NCI-H2171 treated with DMSO at 0.1 percent for 48 hours (cell line): ENCODE measurements around the gene ALOX12B.
"Not testable (repeated sequence)": the region's sequence is repeated elsewhere in the genome, so short reads cannot be mapped to it uniquely, and the experiment has no call there.

Experiments
- DNase-seq: peaks from one replicate; lab custom pipeline; 2025; lab: John Stamatoyannopoulos, UW

The ALOX12B gene

DNA sequence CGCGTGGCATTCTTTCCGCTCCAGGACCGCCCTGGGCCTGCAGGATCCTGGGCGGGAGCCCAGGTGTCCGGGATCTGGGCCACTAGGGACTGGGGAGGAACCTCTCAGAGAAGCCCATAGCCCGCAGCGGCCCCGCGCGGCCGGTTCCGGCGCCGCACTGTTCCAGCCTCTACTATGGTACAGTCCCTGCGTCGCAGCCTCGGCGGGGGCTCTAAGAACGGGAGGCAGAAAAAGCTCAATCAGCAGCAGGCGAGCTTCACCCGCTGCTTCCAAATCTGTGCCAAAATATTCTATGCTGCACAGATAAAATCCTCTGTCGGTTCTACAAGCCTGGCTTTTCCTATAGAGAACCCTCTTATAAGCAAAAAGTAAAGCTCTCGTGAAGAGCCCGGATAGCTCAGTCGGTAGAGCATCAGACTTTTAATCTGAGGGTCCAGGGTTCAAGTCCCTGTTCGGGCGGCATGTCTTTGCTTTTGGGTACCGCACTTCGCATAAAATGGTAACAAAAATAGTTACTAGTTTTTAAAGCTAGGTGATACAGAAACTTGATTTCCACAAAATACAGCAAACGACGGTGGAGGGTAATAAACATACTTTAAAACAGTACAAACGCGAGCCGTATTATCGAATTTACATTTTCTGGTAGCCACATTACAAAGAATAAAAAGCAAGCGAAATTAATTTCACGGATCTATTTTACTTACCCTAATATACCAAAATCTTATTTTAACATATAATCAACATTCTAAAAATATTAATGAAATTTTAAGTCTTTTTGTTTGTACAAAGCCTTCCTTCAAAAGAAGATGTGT lies 31.5 kb upstream of the ALOX12B start:
- DNase-seq = peak; percentile 89

DNA sequence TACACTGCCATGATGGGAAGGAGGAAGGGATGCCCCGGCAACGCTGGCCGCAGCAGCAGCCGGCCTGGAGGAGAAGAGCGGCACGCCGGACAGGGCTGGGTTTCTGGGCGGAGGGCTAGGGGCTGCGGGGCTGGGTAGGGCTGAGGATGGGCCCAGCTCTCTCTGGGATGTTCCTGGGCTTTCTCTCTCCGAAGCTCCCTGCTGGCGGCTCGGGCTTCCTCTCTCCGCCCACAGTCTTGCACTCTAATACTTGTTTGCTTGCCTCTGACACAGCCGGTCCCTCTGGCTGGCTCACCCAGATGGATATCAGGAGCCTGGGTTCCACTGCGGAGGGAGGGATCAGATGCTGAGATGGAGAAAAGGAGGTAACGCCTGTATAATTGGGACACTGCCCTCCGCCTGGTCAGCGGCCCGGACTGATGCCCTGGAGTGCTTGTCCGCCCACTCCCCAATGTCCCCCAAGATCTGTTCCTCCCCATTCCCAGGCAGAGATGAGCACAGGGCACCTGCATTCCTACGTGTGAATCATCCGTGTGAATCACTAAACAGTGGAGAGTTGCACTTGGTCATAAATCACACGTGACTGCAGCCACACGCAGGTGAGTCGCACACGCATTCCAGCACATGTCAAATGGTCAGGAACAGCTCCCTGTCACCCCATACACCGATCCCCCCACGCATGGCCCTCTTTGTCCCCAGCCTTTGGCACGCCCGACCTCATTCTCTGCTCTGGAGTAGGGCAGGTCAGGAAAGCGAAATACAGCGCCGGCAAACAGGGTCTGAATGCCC lies 30.7 kb upstream of the ALOX12B start, which contains the start of gene ALOXE3:
Gene ALOXE3 (minus strand): TSS at position 535 of the 789 bp plus-strand sequence. CDS start 524 bp downstream, at position 11.
- peak; percentile 52 for DNase-seq

DNA sequence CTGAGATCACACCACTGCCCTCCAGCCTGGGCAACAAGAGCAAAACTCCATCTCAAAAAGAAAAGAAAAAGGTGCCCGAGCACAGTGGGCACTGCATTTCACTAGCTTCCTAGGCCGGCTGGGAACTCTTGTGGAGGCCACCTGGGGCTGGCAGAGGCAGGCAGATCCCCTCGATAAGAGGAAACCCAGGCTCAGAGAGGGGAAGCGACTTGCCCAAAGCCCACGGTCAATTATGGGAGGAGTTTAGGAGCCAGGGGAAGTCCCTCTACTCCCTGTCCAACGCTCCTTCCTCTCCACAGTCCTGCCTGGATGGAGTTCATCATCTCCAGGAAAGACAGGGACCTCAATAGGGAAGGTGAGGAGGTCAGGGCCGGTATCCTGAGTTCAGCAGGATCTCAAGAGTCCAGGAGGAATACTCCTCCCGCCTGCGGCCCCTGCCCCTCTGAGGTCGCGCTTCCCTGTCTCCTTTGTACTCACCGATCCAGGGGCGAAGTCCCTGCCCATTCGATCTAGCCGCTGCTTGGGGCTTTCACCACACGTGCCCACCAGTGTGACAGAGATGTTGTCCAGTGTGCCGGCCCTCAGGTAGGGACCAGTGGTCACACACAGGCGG lies 30.0 kb upstream of the ALOX12B start:
- no peak for DNase-seq

DNA sequence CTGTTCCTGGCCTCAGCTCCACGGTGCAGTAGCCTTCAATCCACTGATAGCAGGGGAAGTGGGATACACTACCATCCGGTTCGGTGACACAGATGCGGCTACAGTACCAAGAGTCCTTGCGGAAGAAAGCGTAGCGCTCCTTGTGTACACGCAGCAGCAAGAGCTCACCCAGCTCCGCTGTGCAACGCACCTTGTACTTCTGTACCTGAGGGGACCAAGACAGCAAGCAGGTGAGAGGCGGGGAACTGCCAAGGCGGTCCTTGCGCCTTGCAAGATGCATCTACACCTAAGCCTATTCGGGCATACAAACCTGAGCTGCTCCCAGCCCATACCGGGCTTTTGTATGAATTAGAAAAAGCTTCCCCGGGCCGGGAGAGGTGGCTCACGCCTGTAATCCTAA lies 29.3 kb upstream of the ALOX12B start:
- no peak for DNase-seq

DNA sequence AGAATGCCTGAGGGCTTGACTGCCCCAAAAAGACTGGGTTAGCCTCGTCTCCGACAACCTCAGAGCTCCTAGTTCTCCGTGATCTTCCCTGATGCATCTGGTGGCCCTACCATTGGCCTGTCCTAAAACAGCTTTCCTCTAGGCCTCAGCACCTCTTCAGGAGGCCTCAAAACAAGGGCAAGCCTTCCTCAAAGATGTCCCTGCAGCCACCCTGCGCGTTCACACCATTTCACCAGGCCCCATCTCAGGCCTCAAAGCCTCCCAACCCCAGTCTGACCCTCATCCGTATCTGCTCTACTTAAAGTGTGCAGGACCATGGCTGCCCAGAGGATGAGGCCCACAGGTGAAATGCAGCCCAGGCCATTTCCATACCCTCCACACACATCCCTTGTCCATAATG lies 23.4 kb upstream of the ALOX12B start:
- no peak for DNase-seq

DNA sequence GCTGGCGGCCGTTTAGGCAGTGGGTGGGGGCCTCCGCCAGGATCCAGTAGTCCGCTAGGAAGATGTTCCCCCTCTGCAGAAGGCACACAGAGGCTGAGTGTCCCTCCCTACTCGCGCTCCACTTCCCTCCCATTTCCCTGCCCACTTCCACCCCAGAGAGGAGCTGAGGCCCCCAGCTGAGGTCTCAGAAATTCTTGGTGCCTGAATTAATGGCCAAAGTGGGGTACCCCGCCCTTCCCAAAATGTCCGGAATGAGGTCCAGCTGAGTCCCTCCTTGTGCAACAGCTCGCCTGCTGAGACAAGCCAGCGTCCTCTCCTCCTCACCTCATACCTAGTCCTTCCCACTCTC lies 22.9 kb upstream of the ALOX12B start:
- no peak for DNase-seq

DNA sequence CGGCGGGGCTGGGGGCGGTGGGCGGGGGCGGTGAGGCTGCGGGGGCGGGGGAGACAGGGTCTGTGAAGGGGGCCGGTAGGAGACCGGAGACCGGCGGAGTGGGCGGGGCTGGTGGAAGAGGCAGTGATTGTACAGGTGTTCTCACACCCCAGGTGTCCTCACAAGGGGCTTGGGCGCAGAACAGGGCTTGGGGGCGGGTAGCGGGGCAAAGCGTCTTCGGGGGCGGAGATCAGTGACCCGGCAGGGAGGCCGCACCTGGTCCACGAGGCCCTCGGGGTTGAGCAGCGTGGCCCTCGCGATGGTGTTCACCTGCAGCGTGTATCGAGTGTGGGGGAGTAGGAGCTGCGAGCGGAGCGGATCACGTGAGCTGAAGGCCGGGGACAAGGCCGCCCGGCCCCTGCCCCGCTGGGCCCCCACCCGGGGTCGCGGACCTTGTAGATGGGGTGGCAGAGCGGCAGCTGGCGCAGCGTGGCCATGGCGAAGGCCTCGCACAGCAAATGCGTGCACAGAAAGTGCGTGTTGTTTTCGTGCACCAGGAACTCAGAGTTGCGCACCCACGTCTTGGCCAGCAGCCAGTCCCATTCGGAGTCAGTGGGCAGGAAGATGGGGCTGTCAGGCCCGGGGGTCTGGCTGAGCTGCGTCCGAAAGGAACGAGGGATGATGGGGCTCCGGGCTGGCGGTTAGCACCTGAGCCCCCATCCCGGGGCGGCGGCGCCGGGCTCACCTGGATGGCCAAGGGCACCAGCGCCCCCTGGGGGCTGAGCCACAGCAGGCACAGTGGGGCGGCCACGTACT lies 22.3 kb upstream of the ALOX12B start:
- peak; percentile 67 for DNase-seq

DNA sequence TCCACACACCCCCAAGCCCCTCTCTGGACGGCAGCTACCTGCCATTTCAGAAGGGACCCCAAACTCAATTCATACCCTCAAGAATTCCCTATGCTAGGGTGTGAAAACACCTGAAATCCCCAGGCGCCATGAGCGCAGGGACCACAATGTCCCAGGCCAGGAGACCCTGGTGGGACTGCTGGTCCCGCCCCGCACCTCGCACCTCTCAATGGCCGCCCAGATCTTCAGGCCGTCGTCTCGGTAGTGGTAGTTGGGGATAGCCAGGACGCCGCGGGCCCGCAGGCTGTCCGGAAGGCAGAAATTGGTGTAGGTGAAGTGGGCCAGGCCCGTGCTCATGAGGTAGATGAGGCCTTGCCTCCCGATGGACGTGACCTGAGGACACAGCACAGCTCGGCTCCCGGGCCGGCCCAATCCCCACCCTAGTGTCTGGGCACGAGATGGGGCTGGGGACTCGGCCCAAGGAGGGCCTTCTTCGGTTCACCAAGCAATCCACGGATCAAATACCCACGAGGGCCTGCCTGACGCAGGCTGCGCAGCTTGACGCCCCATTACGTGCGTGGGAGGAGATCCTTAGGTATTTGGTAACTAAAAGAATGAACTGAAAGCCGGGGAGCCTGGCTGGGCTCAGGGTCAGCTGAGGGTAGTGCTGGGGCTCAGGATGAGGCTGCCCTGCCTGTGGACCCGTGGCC lies 21.6 kb upstream of the ALOX12B start:
- DNase-seq = no peak

DNA sequence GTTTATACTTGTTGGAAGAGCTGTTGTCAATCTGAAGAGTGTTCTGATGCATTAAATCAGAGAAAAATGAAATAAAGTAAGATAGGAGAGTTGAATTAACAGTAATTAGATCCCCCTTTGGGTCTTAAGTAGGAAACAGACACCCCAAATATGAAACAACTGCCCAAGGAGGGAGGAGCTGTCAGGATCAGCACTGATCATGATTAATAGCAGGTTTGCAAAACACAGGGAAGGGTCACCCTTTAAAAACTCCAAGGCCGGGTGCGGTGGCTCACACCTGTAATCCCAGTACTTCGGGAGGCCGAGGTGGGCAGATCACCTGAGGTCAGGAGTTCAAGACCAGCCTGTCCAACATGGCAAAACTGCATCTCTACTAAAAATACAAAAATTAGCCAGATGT lies 19.5 kb upstream of the ALOX12B start:
- DNase-seq = not testable (repeated sequence)

DNA sequence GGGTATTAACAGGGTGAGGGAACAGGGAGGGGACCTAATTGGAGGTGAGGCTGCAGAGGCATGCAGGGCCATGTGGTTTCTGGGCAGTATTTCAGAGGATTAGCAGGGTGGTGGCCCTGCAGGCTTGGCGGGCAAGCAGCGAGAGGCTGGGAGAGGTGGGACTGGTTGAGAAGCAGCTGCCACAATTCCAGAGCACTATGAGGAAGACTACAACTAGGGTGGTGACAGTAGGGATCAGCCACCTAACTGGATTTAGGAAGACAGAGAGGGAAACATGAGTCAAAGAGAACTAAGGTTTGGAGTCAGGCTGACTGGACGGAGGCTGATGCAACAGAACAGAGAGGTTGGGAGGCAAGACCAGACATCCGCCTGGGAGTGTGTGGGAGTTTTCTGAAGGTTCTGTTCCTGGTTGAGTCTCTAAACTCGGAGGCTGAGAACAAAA lies 18.5 kb upstream of the ALOX12B start:
- no peak for DNase-seq

DNA sequence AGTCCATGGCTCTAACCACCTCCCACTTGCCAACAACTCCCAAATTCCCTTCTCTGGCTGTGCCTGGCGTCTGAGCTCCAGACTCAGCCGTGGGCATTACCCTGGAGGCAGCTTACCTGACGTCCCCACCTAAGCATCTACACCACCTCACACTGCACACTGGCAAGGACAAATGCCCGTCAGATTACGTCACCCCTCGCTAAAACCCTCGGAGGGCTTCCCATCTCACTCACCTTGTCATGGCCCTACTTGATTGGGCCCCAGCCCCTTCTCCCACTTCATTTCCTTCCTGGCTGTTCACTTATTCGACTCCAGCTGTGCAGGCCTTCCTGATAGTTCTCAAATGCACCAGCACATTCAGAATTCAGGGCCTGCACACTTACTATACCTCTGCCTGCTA lies 17.4 kb upstream of the ALOX12B start:
- no peak for DNase-seq

DNA sequence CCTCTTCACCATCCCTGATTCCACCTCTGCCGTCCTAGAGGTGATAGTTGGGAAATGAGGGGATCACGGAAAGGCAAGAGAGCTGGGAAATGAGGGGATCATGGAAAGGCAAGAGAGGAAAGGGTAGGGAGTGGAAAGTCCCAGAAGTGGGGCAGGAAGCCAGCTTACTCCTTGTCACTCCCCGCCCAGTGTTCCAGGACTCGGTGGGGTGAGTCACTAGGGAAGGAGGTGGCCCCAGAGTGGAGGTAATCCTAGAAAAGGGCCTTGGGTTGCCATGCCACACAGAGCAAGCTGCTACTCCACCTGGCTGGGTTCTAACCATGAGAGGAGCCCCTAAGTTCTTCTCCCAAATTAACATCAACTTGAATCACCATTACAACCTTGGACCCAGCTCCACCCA lies 16.0 kb upstream of the ALOX12B start:
- no peak for DNase-seq

DNA sequence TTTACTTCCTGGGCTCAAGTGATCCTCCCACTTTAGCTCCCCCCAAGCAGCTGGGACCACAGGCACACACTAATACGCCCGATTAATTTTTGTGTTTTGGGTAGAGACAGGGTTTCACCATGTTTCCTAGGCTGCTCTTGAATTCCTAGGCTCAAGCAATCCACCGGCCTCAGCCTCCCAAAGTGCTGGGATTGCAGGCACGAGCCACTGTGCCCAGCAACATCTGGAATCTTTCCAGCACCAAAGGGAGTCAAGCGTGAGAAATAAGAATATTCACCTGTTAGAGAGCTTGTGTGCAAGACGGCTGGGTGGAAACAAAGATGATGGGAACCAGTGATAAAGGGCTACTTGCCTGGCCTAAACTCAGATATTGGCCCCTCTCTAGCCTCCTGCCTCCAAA lies 14.2 kb upstream of the ALOX12B start:
- DNase-seq = peak; percentile 9

DNA sequence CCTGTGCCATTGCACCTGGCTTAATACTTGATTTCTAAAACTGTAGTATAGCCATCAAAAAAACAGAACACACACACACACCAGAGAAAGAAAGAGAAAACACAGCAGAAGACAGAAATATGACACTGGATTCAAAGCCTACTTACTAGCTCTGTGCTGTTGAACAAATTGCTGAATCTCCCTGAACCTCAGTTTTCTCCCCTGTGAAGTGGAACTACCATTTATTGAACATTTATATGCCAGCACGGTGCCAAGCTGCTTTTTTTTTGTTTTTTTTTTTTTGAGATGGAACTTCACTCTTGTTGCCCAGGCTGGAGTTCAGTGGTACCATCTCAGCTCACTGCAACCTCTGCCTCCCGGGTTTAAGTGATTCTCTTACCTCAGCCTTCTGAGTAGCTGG lies 13.2 kb upstream of the ALOX12B start:
- DNase-seq = no peak

DNA sequence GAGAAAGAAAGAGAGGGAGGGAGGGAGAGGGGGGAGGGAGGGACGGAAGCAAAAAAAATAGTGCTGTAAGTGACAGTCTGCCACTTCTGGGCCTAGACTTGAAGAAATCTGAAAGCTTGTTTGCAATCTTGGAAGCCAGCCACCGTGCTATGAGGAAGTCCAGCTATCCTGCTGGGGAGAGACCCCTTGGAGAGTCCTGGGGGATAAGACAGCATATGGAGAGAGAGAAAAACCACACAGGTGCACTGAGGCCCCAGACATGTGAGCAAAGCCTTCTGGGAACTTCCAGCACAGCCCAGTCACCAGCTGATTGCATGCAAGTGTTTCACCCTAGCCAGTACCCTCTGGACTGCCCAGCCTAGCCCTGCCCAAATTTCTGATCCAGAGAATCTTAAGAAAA lies 12.6 kb upstream of the ALOX12B start:
- DNase-seq = peak; percentile 77

DNA sequence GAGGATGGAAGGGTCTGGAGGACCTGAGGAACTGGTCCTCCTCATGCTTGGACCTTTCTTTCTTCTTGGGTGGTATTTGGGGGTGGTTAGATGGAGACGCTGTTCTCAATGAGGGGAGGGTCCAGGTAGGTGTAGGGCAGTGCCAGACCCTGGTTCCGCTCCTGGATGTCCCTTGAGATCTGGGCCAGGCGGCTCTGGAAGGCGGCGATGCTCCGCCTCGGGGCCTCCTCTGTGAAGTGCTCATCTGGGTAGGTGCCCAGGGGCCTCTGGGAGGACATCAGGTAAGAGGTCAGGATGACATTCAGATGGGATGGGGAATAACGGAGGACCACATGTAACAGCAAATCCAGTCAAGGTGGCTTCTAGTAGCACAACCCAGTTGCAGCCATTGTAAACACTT lies 9.0 kb upstream of the ALOX12B start:
- DNase-seq = no peak

DNA sequence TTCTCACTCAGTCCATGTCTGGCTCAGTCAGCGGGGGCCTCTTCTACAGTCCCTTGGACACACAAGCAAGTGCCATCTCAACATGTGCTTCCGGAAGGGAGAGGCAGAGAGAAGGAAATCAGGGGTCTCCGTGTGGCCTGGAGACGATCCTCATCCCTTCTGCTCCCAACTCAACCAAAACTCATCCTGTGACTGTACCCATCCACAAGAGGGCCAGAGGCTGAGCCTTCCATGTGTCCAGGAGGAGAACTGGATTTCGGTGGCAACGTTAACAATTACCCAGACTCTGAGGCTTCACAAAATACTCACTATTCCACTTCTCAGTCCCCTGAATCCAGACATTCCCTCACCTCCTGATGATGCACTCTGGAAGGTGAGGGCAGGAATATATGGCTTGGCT lies 7.8 kb upstream of the ALOX12B start:
- no peak for DNase-seq

DNA sequence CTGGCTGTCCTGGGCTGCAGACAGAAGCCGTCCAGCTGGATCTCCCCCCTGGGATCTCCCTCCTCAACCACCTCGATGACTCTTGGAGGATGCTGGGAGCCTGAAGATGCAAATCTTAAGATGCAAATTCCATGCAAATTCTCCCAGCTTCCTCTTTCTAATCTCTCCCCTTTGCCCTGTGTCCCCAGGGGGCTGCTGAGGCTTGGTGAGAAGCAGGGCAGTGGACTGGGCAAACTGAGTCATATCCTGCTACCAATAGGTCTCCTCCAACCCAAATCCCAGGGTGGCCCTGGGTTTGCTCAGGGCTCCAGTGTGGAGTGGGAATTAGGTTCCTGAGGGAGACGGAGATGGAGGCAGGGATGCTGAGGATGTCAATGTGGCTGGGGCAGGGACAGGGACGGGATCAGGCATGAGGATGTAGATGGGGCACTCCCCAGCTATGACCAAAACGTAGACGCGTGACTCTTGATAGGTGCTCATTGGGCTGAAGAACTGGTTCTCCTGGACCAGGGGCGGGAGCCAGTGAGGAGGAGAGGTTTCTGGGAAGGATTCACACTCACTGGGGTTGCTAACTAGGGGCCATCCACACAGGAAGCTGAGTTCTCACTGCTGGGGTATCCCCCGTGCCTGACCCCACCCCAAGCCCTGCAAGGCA lies 3.6 kb upstream of the ALOX12B start:
- no peak for DNase-seq

DNA sequence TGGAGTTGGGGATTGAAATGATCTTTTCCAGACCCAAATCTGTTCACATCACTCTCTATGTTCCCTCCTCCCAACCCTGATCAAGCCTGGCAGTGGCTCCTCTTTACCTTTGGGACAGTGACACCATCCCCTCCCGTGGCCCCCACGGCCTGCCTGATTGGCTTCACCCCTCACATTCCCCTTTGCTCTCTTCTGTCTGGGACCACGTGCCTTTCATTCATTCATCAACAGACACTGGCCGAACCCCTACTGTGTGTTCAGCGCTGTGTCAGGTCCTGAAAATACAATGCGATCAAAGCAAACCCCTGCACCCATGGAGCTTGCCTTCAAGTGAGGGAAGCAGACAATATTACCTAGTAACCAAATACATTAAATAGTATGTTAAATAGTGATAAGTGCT lies 2.2 kb upstream of the ALOX12B start:
- no peak for DNase-seq

DNA sequence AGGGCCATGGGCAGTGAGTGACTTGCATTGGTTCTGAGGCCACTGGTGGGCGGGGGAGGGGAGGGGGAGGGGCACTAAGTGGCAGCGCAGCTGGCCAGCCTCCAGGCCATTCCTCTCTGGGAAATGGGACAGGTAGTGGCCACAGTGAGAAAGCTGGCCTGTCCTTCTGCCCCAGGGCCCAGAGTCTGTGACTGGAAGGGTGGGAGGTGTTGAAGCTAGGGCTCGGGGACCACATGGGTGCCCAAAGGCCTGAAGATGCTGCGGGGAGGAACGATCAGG lies 375 bp upstream of the ALOX12B start:
- no peak for DNase-seq

DNA sequence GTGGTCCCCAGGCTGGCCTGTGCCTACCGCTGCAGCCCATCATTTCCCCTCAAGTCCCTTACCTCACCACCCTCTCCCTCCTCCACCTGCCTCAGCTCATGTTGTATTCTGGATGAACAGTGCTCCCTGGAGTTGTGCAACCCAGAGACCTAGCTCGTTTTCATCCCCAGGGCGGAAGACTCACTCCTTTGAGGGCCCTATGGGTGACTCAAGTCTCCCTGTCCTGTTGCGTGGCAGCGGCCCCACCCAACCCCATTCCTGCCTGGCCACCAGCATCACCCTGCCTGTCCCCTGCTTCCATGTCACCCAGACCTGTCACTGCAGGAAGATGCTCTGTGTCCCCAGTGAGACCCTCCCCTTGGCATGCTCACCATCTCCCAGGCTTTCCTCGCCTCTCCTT lies 3.3 kb downstream of the ALOX12B start:
- DNase-seq = no peak
